Smooth muscle cell (in vitro differentiated cells): ENCODE data around the gene MAP3K9. TPM values are rescaled to one million over a fixed set of nuclear protein-coding genes. Genes with fewer than 3 reads are reported as not detected.

Experiments
- DNase-seq: peaks from one replicate; lab custom pipeline; 2025; ENCODE audit not compliant: unreplicated experiment; lab: John Stamatoyannopoulos, UW
- H2AFZ ChIP-seq: fragments of 200-600 bp; sonication (generic); 2 replicates; pipeline ENCODE4 v1.6.0; 2016; ENCODE audit warnings: antibody characterized with exemption, low read depth, mild to moderate bottlenecking
- H3F3A ChIP-seq: fragments of 200-600 bp; sonication (generic); 2 replicates; pipeline ENCODE4 v1.6.0; 2017; ENCODE audit warnings: antibody characterized with exemption, low read depth
- H3K27ac ChIP-seq: fragments of 200-600 bp; sonication (generic); 2 replicates; pipeline ENCODE4 v1.5.1; 2016; ENCODE audit warnings: low read depth, mild to moderate bottlenecking
- H3K27me3 ChIP-seq: fragments of 200-600 bp; sonication (generic); 2 replicates; pipeline ENCODE4 v1.6.1; 2016; ENCODE audit warnings: low read depth, mild to moderate bottlenecking
- H3K36me3 ChIP-seq: fragments of 200-600 bp; sonication (generic); 2 replicates; pipeline ENCODE4 v1.5.1; 2016; ENCODE audit warnings: low read depth
- H3K4me1 ChIP-seq: fragments of 200-600 bp; sonication (generic); 2 replicates; pipeline ENCODE4 v1.5.1; 2016; ENCODE audit warnings: low read depth
- H3K4me2 ChIP-seq: fragments of 200-600 bp; sonication (generic); 2 replicates; pipeline ENCODE4 v1.6.0; 2016; ENCODE audit warnings: mild to moderate bottlenecking
- H3K4me3 ChIP-seq: fragments of 200-600 bp; sonication (generic); 2 replicates; pipeline ENCODE4 v1.5.1; 2016; ENCODE audit warnings: mild to moderate bottlenecking
- H3K79me2 ChIP-seq: fragments of 200-600 bp; sonication (generic); 2 replicates; pipeline ENCODE4 v1.6.0; 2016; ENCODE audit warnings: low read depth, mild to moderate bottlenecking
- H3K9ac ChIP-seq: fragments of 200-600 bp; sonication (generic); 2 replicates; pipeline ENCODE4 v1.6.0; 2016; ENCODE audit warnings: low read depth
- H3K9me3 ChIP-seq: fragments of 200-600 bp; sonication (generic); replicated peaks from 2 replicates; pipeline ENCODE4 v1.5.1; 2016; ENCODE audit warnings: low read depth
- H4K20me1 ChIP-seq: fragments of 200-600 bp; sonication (generic); 2 replicates; pipeline ENCODE4 v1.6.0; 2016; ENCODE audit warnings: low read depth
- CTCF ChIP-seq: fragments of 200-600 bp; sonication (generic); IDR thresholded peaks from 2 replicates; pipeline ENCODE4 v1.5.1; 2017; ENCODE audit warnings: borderline replicate concordance, mild to moderate bottlenecking, antibody characterized with exemption; ENCODE audit not compliant: insufficient read depth, poor library complexity, severe bottlenecking
- WGBS: methylation state at CpG from one replicate; pipeline ENCODE4 v1.1.7; 2016; ENCODE audit warnings: low lambda C conversion rate; 5-methylcytosine and 5-hydroxymethylcytosine counted together
- polyA plus RNA-seq: library from polyadenylated mRNA; unstranded; fragments of >200 nt; fragmentation: Nextera tagmentation; extraction: Ambion mirVana; gene quantifications from 2 replicates; pipeline ENCODE4 v1.2.1, GENCODE V29; 2016
- total RNA-seq: library from RNA; depleted of rRNA; stranded (reverse); fragments of >200 nt; gene quantifications from 2 replicates; pipeline ENCODE4 v1.2.3, GENCODE V29; 2014

Gene MAP3K9
- total and polyA plus RNA-seq, 2 experiments from 2014 or later = 0.22 to 2.4 TPM

- Histone ChIP-seq H3K4me3 (no peak overlapping the region), H3K9ac (no peak overlapping the region), H2AFZ (no peak overlapping the region), H3K9me3 (no peaks in the 10 kb centered on the region), H3K79me2 (no peaks in the 10 kb centered on the region), H3K4me1 (no peaks in the 10 kb centered on the region), H3K27ac (peak overlapping the region; percentile 60), H3K4me2 (peak overlapping the region; percentile 2), H4K20me1 (no peaks in the 10 kb centered on the region), H3K36me3 (no peaks in the 10 kb centered on the region), H3K27me3 (no peaks in the 10 kb centered on the region), H3F3A (no peaks in the 10 kb centered on the region)
- TF ChIP-seq CTCF = no peak
- no peak for DNase-seq
These were observed 53.7 kb downstream of the MAP3K9 start for GRCh38 chr14:70755655-70756054.

- no peaks in the 10 kb centered on the region for H3K79me2 ChIP-seq
- no peaks in the 10 kb centered on the region for H4K20me1 ChIP-seq
- H3K4me3 ChIP-seq = no peak overlapping the region
- TF ChIP-seq CTCF = no peak
- no peak overlapping the region for H2AFZ ChIP-seq
- no peaks in the 10 kb centered on the region for H3K9me3 ChIP-seq
- no peaks in the 10 kb centered on the region for H3F3A ChIP-seq
- WGBS = 76% methylated on average over 3 of the region's 3 CpGs
- no peaks in the 10 kb centered on the region for H3K36me3 ChIP-seq
- no peaks in the 10 kb centered on the region for H3K4me1 ChIP-seq
- no peaks in the 10 kb centered on the region for H3K27me3 ChIP-seq
- H3K27ac ChIP-seq = peak overlapping the region; percentile 60
- H3K4me2 ChIP-seq = no peak overlapping the region
- H3K9ac ChIP-seq = no peak overlapping the region
- no peak for DNase-seq
These were observed 54.3 kb downstream of the MAP3K9 start for GRCh38 chr14:70754991-70755390.

- H3K4me2 ChIP-seq = no peak overlapping the region
- no peaks in the 10 kb centered on the region for H3K4me1 ChIP-seq
- H3K9me3 ChIP-seq = no peaks in the 10 kb centered on the region
- no peaks in the 10 kb centered on the region for H3K36me3 ChIP-seq
- 73% methylated on average over 4 of the region's 4 CpGs for WGBS
- no peaks in the 10 kb centered on the region for H3K79me2 ChIP-seq
- TF ChIP-seq CTCF = no peak
- no peak overlapping the region for H3K9ac ChIP-seq
- H3K27me3 ChIP-seq = no peaks in the 10 kb centered on the region
- H3K27ac ChIP-seq = no peak overlapping the region
- H2AFZ ChIP-seq = no peak overlapping the region
- no peaks in the 10 kb centered on the region for H3F3A ChIP-seq
- H3K4me3 ChIP-seq = no peak overlapping the region
- H4K20me1 ChIP-seq = no peaks in the 10 kb centered on the region
- no peak for DNase-seq
These were observed 55.8 kb downstream of the MAP3K9 start for GRCh38 chr14:70753518-70753953.

- WGBS = 88% methylated on average over 3 of the region's 3 CpGs
- DNase-seq = no peak
These were observed 60.9 kb downstream of the MAP3K9 start for GRCh38 chr14:70748422-70748821.

More at GRCh38 chr14:70748422-70748821, 60.9 kb downstream of the MAP3K9 start:
- no peaks in the 10 kb centered on the region for H3K4me1 ChIP-seq
- no peak overlapping the region for H2AFZ ChIP-seq
- no peak for TF ChIP-seq CTCF
- no peaks in the 10 kb centered on the region for H4K20me1 ChIP-seq
- H3K4me2 ChIP-seq = no peak overlapping the region
- H3K27me3 ChIP-seq = no peaks in the 10 kb centered on the region
- no peaks in the 10 kb centered on the region for H3K79me2 ChIP-seq
- H3K4me3 ChIP-seq = no peak overlapping the region
- H3F3A ChIP-seq = no peaks in the 10 kb centered on the region
- H3K27ac ChIP-seq = no peak overlapping the region
- H3K9ac ChIP-seq = no peak overlapping the region
- no peaks in the 10 kb centered on the region for H3K9me3 ChIP-seq
- no peaks in the 10 kb centered on the region for H3K36me3 ChIP-seq
